ENCODE results near the gene FAM168A.

Gene FAM168A

GRCh38 chr11:73383249-73384124 is 214.4 kb downstream of the FAM168A start:
- no peaks in the 10 kb centered on the region for H3K27me3 ChIP-seq (ENCODE audit: insufficient read depth, poor library complexity, severe bottlenecking)
- H3K4me3 ChIP-seq (replicated peaks; ENCODE audit: insufficient read depth, low read length): no peak overlapping the region
- peak overlapping the region; percentile 87 for H3K27ac ChIP-seq (replicated peaks)
- TF ChIP-seq GABPA (IDR thresholded peaks at IDR 0.05; ENCODE audit: low read depth) (no peak), POLR2AphosphoS5 (IDR thresholded peaks at IDR 0.05; ENCODE audit: low read depth) (no peak), REST (IDR thresholded peaks at IDR 0.05; ENCODE audit: insufficient replicate concordance, low read depth) (no peak), SPI1 (IDR thresholded peaks at IDR 0.05; ENCODE audit: borderline replicate concordance, low read depth) (no peak), CTCF (IDR thresholded peaks at IDR 0.05; ENCODE audit: insufficient read depth, low read length) (no peak)
- DNase-seq (ENCODE audit: low read depth in 1 of 2, low spot score in 1 of 2): no peak

GRCh38 chr11:73382747-73383146 is 215.2 kb downstream of the FAM168A start:
- Histone ChIP-seq H3K27ac (replicated peaks) (peak overlapping the region; percentile 87), H3K4me3 (replicated peaks; ENCODE audit: insufficient read depth, low read length) (no peak overlapping the region), H3K27me3 (ENCODE audit: insufficient read depth, poor library complexity, severe bottlenecking) (no peaks in the 10 kb centered on the region)
- no peak for DNase-seq (ENCODE audit: low read depth in 1 of 2, low spot score in 1 of 2)
- TF ChIP-seq GABPA (IDR thresholded peaks at IDR 0.05; ENCODE audit: low read depth) (no peak), CTCF (IDR thresholded peaks at IDR 0.05; ENCODE audit: insufficient read depth, low read length) (no peak), POLR2AphosphoS5 (IDR thresholded peaks at IDR 0.05; ENCODE audit: low read depth) (no peak), REST (IDR thresholded peaks at IDR 0.05; ENCODE audit: insufficient replicate concordance, low read depth) (no peak), SPI1 (IDR thresholded peaks at IDR 0.05; ENCODE audit: borderline replicate concordance, low read depth) (no peak)

GRCh38 chr11:73382183-73382582 is 215.7 kb downstream of the FAM168A start:
- H3K27me3 ChIP-seq (ENCODE audit: insufficient read depth, poor library complexity, severe bottlenecking): no peaks in the 10 kb centered on the region
- H3K27ac ChIP-seq (replicated peaks): peak overlapping the region; percentile 87
- no peak for TF ChIP-seq SPI1 (IDR thresholded peaks at IDR 0.05; ENCODE audit: borderline replicate concordance, low read depth)
- TF ChIP-seq GABPA (IDR thresholded peaks at IDR 0.05; ENCODE audit: low read depth): no peak
- no peak for TF ChIP-seq POLR2AphosphoS5 (IDR thresholded peaks at IDR 0.05; ENCODE audit: low read depth)
- TF ChIP-seq CTCF (IDR thresholded peaks at IDR 0.05; ENCODE audit: insufficient read depth, low read length): no peak
- TF ChIP-seq REST (IDR thresholded peaks at IDR 0.05; ENCODE audit: insufficient replicate concordance, low read depth): no peak
- no peak for DNase-seq (ENCODE audit: low read depth in 1 of 2, low spot score in 1 of 2)
- no peak overlapping the region for H3K4me3 ChIP-seq (replicated peaks; ENCODE audit: insufficient read depth, low read length)

Data from HL-60 (cell line).